ENCODE results near the gene MYL11.
"Not testable (repeated sequence)": the region's sequence is repeated elsewhere in the genome, so short reads cannot be mapped to it uniquely, and the experiment has no call there.

DNA sequence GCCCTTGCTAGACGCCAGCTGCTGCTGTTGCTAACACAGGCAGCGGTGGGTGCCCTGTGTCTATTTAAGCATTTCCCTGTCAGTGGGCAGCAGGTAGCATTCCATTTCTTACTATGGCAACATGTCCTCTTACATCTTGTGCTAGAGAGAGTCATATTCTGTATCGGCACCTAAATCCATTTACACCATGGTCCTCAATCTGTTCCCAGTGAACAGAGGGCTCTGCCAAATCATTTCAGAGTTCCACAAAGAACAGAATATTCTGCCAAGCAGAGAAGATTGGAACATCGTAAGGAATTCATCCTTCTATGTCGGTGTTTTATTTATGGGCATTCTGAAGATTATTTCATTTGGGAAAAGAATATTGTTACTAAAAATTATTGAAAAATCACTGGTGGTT, 35.9 kb upstream of the MYL11 start:
- TF ChIP-seq, protein P1, sequence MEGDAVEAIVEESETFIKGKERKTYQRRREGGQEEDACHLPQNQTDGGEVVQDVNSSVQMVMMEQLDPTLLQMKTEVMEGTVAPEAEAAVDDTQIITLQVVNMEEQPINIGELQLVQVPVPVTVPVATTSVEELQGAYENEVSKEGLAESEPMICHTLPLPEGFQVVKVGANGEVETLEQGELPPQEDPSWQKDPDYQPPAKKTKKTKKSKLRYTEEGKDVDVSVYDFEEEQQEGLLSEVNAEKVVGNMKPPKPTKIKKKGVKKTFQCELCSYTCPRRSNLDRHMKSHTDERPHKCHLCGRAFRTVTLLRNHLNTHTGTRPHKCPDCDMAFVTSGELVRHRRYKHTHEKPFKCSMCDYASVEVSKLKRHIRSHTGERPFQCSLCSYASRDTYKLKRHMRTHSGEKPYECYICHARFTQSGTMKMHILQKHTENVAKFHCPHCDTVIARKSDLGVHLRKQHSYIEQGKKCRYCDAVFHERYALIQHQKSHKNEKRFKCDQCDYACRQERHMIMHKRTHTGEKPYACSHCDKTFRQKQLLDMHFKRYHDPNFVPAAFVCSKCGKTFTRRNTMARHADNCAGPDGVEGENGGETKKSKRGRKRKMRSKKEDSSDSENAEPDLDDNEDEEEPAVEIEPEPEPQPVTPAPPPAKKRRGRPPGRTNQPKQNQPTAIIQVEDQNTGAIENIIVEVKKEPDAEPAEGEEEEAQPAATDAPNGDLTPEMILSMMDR (IDR thresholded peaks at IDR 0.05; ENCODE audit: insufficient read depth, low read length) = not testable (repeated sequence)
- TF ChIP-seq POLR2AphosphoS5 (IDR thresholded peaks at IDR 0.05; ENCODE audit: low read depth) = not testable (repeated sequence)
